Measurements from ENCODE around the gene SLC39A5. TPM values are rescaled to one million over a fixed set of nuclear protein-coding genes. Genes with fewer than 3 reads are reported as not detected.

Gene SLC39A5
- total RNA-seq, 2 experiments from 2014 or later: 0.76 to 1.2 TPM

- H2AFZ ChIP-seq (ENCODE audit: low read length): peak overlapping the region; percentile 86; the same call in 1 of the 2 replicates
- DNase-seq (ENCODE audit: low spot score): no peak
- ChIA-PET CTCF (ENCODE audit: unreplicated experiment) (interaction anchor here (1.0 kb wide), 1 partner anchor 10 kb away, joined by 3 read pairs; no protein-coding TSS in a partner anchor), POLR2A (no interaction called here)
- TF ChIP-seq EZH2phosphoT487 (IDR thresholded peaks at IDR 0.05; ENCODE audit: borderline replicate concordance, low read depth, low read length): no peak
- no peak for TF ChIP-seq CTCF (conservative IDR thresholded peaks at IDR 0.05; ENCODE audit: low read length)
- H3K9me2 ChIP-seq (ENCODE audit: insufficient read depth, low read length): no peaks in the 10 kb centered on the region
- H3K79me2 ChIP-seq (ENCODE audit: insufficient read depth, low read depth, low read length): peaks cover 18% of the 10 kb centered on the region; the same call in 1 of the 2 replicates
- H3K4me1 ChIP-seq (ENCODE audit: insufficient read depth, low read length, poor library complexity, severe bottlenecking): peaks cover 39% of the 10 kb centered on the region
- H4K20me1 ChIP-seq (ENCODE audit: insufficient read depth, low read length): no peaks in the 10 kb centered on the region
- no peaks in the 10 kb centered on the region; the same call in 1 of the 2 replicates for H3K36me3 ChIP-seq (ENCODE audit: insufficient read depth, low read length)
- H3K4me2 ChIP-seq (ENCODE audit: low read length): peak overlapping the region; percentile 89
- H3K4me3 ChIP-seq (ENCODE audit: low read depth, low read length, poor library complexity, severe bottlenecking): peak overlapping the region; percentile 83
- H3K9me3 ChIP-seq (ENCODE audit: low read length): no peaks in the 10 kb centered on the region
- intact Hi-C loops (cut with micrococcal nuclease; ENCODE audit: unreplicated experiment): loop anchor here (1.0 kb wide), 4 partner anchors 17 to 106 kb away; no protein-coding TSS in a partner anchor
- no peak overlapping the region for H3K27ac ChIP-seq (ENCODE audit: low read depth, low read length, poor library complexity, severe bottlenecking)
- BruUV-seq (replicated peaks): no TSS peak
Measured at GRCh38 chr12:56224954-56225353, 4.9 kb upstream of the SLC39A5 start.

GRCh38 chr12:56229082-56229481 lies 769 bp upstream of the SLC39A5 start:
- H3K36me3 ChIP-seq (ENCODE audit: insufficient read depth, low read length): no peaks in the 10 kb centered on the region; the same call in 1 of the 2 replicates
- peaks cover 5% of the 10 kb centered on the region; the same call in 1 of the 2 replicates for H3K79me2 ChIP-seq (ENCODE audit: insufficient read depth, low read depth, low read length)
- ChIA-PET POLR2A (no interaction called here), CTCF (ENCODE audit: unreplicated experiment) (no interaction called here)
- no peak overlapping the region for H2AFZ ChIP-seq (ENCODE audit: low read length)
- H3K4me2 ChIP-seq (ENCODE audit: low read length): no peak overlapping the region
- no peak for DNase-seq (ENCODE audit: low spot score)
- no peaks in the 10 kb centered on the region for H3K9me3 ChIP-seq (ENCODE audit: low read length)
- H3K27ac ChIP-seq (ENCODE audit: low read depth, low read length, poor library complexity, severe bottlenecking): no peak overlapping the region
- BruUV-seq (replicated peaks): no TSS peak
- H3K4me1 ChIP-seq (ENCODE audit: insufficient read depth, low read length, poor library complexity, severe bottlenecking): peaks cover 10% of the 10 kb centered on the region
- no peak overlapping the region for H3K4me3 ChIP-seq (ENCODE audit: low read depth, low read length, poor library complexity, severe bottlenecking)
- H3K9me2 ChIP-seq (ENCODE audit: insufficient read depth, low read length): no peaks in the 10 kb centered on the region
- intact Hi-C loops (cut with micrococcal nuclease; ENCODE audit: unreplicated experiment): no loop called here
- no peak for TF ChIP-seq EZH2phosphoT487 (IDR thresholded peaks at IDR 0.05; ENCODE audit: borderline replicate concordance, low read depth, low read length)
- no peak for TF ChIP-seq CTCF (conservative IDR thresholded peaks at IDR 0.05; ENCODE audit: low read length)
- H4K20me1 ChIP-seq (ENCODE audit: insufficient read depth, low read length): no peaks in the 10 kb centered on the region

GRCh38 chr12:56230432-56231183 lies 757 bp downstream of the SLC39A5 start:
- CTCF ChIA-PET (ENCODE audit: unreplicated experiment): interaction anchor here (0.6 kb wide), 2 partner anchors 234 to 1849 kb away, joined by 4 read pairs; no protein-coding TSS in a partner anchor
- BruUV-seq (replicated peaks): no TSS peak
- DNase-seq (ENCODE audit: low spot score): no peak

More at GRCh38 chr12:56230432-56231183, 757 bp downstream of the SLC39A5 start:
- Histone ChIP-seq H3K9me2 (ENCODE audit: insufficient read depth, low read length) (no peaks in the 10 kb centered on the region), H3K79me2 (ENCODE audit: insufficient read depth, low read depth, low read length) (no peaks in the 10 kb centered on the region), H3K36me3 (ENCODE audit: insufficient read depth, low read length) (no peaks in the 10 kb centered on the region; the same call in 1 of the 2 replicates), H3K27ac (ENCODE audit: low read depth, low read length, poor library complexity, severe bottlenecking) (no peak overlapping the region), H3K9me3 (ENCODE audit: low read length) (no peaks in the 10 kb centered on the region), H4K20me1 (ENCODE audit: insufficient read depth, low read length) (no peaks in the 10 kb centered on the region), H3K4me3 (ENCODE audit: low read depth, low read length, poor library complexity, severe bottlenecking) (no peak overlapping the region), H3K4me1 (ENCODE audit: insufficient read depth, low read length, poor library complexity, severe bottlenecking) (no peaks in the 10 kb centered on the region), H3K4me2 (ENCODE audit: low read length) (no peak overlapping the region), H2AFZ (ENCODE audit: low read length) (no peak overlapping the region)
- TF ChIP-seq CTCF (conservative IDR thresholded peaks at IDR 0.05; ENCODE audit: low read length) (no peak), EZH2phosphoT487 (IDR thresholded peaks at IDR 0.05; ENCODE audit: borderline replicate concordance, low read depth, low read length) (no peak)
- POLR2A ChIA-PET: interaction anchor here (0.7 to 1.1 kb wide), 2 partner anchors 8 to 22 kb away, joined by 3 to 8 read pairs; no protein-coding TSS in a partner anchor
- intact Hi-C loops (cut with micrococcal nuclease; ENCODE audit: unreplicated experiment): no loop called here
